H9 (cell line): ENCODE results near the gene RMI2. TPM values are rescaled to one million over a fixed set of nuclear protein-coding genes. Genes with fewer than 3 reads are reported as not detected.

Source experiments
- DNase-seq: peaks from one replicate; pipeline ENCODE4 v3.0.0-alpha.2; 2017
- H2AFZ ChIP-seq: one replicate; pipeline ENCODE4 v1.6.1; 2013; ENCODE audit warnings: mild to moderate bottlenecking, low read length, control low read depth, moderate library complexity
- H2AK5ac ChIP-seq: 2 replicates; pipeline ENCODE4 v1.6.1; 2013; ENCODE audit warnings: low read length, control low read depth, mixed read lengths; ENCODE audit not compliant: insufficient read length
- H2BK120ac ChIP-seq: one replicate; pipeline ENCODE4 v1.6.1; 2013; ENCODE audit warnings: low read depth, mild to moderate bottlenecking, low read length, control low read depth, inconsistent platforms; ENCODE audit not compliant: poor library complexity, severe bottlenecking
- H2BK12ac ChIP-seq: 2 replicates; pipeline ENCODE4 v1.6.1; 2013; ENCODE audit warnings: low read length, control low read depth, mixed read lengths, low read depth; ENCODE audit not compliant: insufficient read length
- H2BK15ac ChIP-seq: 2 replicates; pipeline ENCODE4 v1.6.1; 2013; ENCODE audit warnings: low read depth, low read length, control low read depth
- H2BK20ac ChIP-seq: one replicate; pipeline ENCODE4 v1.6.1; 2013; ENCODE audit warnings: low read depth, mild to moderate bottlenecking, low read length, control low read depth, inconsistent platforms; ENCODE audit not compliant: poor library complexity, severe bottlenecking
- H2BK5ac ChIP-seq: 2 replicates; pipeline ENCODE4 v1.6.1; 2013; ENCODE audit warnings: low read length, control low read depth, mixed read lengths; ENCODE audit not compliant: insufficient read length
- H3K14ac ChIP-seq: 2 replicates; pipeline ENCODE4 v1.6.1; 2013; ENCODE audit warnings: low read length, control low read depth; ENCODE audit not compliant: insufficient read depth
- H3K18ac ChIP-seq: 2 replicates; pipeline ENCODE4 v1.6.1; 2013; ENCODE audit warnings: low read depth, mild to moderate bottlenecking, mixed read lengths, low read length, control low read depth; ENCODE audit not compliant: insufficient read length
- H3K23ac ChIP-seq: 2 replicates; pipeline ENCODE4 v1.6.1; 2013; ENCODE audit warnings: low read length, control low read depth, mixed read lengths, low read depth; ENCODE audit not compliant: insufficient read length
- H3K23me2 ChIP-seq: 2 replicates; pipeline ENCODE4 v1.6.1; 2013; ENCODE audit warnings: low read depth, mild to moderate bottlenecking, mixed read lengths, low read length, control low read depth; ENCODE audit not compliant: insufficient read length, poor library complexity, severe bottlenecking
- H3K27ac ChIP-seq: 2 replicates; pipeline ENCODE4 v1.5.1; 2013; ENCODE audit warnings: low read length, control low read depth, mixed read lengths, low read depth; ENCODE audit not compliant: insufficient read length
- H3K27me3 ChIP-seq: 2 replicates; pipeline ENCODE4 v1.6.1; 2013; ENCODE audit warnings: low read length, control low read depth, inconsistent platforms; ENCODE audit not compliant: insufficient read depth
- H3K4ac ChIP-seq: 2 replicates; pipeline ENCODE4 v1.6.1; 2013; ENCODE audit warnings: low read depth, mild to moderate bottlenecking, control low read depth, inconsistent platforms, low read length, moderate library complexity
- H3K4me1 ChIP-seq: 2 replicates; pipeline ENCODE4 v1.6.1; 2013; ENCODE audit warnings: low read length, control low read depth, inconsistent platforms; ENCODE audit not compliant: insufficient read depth
- H3K4me2 ChIP-seq: 2 replicates; pipeline ENCODE4 v1.6.1; 2013; ENCODE audit warnings: low read length, control low read depth, mixed read lengths; ENCODE audit not compliant: insufficient read length, insufficient read depth
- H3K56ac ChIP-seq: 2 replicates; pipeline ENCODE4 v1.6.1; 2013; ENCODE audit warnings: low read depth, mild to moderate bottlenecking, mixed read lengths, low read length, control low read depth; ENCODE audit not compliant: insufficient read length
- H3K79me1 ChIP-seq: 2 replicates; pipeline ENCODE4 v1.6.1; 2013; ENCODE audit warnings: low read depth, mild to moderate bottlenecking, moderate library complexity, low read length, control low read depth, inconsistent platforms; ENCODE audit not compliant: insufficient read depth, poor library complexity, severe bottlenecking
- H3K79me2 ChIP-seq: 2 replicates; pipeline ENCODE4 v1.6.1; 2013; ENCODE audit warnings: low read length, control low read depth, inconsistent platforms; ENCODE audit not compliant: insufficient read depth
- H3K9ac ChIP-seq: 2 replicates; pipeline ENCODE4 v1.6.1; 2013; ENCODE audit warnings: low read length, control low read depth, mixed read lengths; ENCODE audit not compliant: insufficient read length; ENCODE audit errors: extremely low read depth
- H3K9me3 ChIP-seq: one replicate; pipeline ENCODE4 v1.6.1; 2013; ENCODE audit warnings: low read depth, low read length, inconsistent platforms; ENCODE audit not compliant: control insufficient read depth
- H3T11ph ChIP-seq: one replicate; pipeline ENCODE4 v1.6.1; 2013; ENCODE audit warnings: mild to moderate bottlenecking, low read length, control low read depth, inconsistent platforms
- H4K20me1 ChIP-seq: one replicate; pipeline ENCODE4 v1.6.1; 2013; ENCODE audit not compliant: control insufficient read depth, insufficient read length, insufficient read depth
- H4K5ac ChIP-seq: 2 replicates; pipeline ENCODE4 v1.6.1; 2013; ENCODE audit warnings: low read depth, mild to moderate bottlenecking, mixed read lengths, low read length, control low read depth; ENCODE audit not compliant: insufficient read length
- H4K8ac ChIP-seq: replicated peaks from 2 replicates; pipeline ENCODE4 v1.6.1; 2013; ENCODE audit warnings: low read length, control low read depth, mixed read lengths, low read depth; ENCODE audit not compliant: insufficient read length
- H4K91ac ChIP-seq: 2 replicates; pipeline ENCODE4 v1.6.1; 2013; ENCODE audit warnings: low read depth, mild to moderate bottlenecking, moderate library complexity, mixed read lengths, low read length, control low read depth; ENCODE audit not compliant: insufficient read length
- H3K27ac Mint-ChIP-seq, 3 experiments: 2 replicates in 2 of 3; 3 replicates in 1 of 3; pipeline ENCODE4 v1.8.0; 2020 to 2021; ENCODE audit warnings: mixed read lengths in 3 of 3, mild to moderate bottlenecking in 1 of 3, moderate library complexity in 1 of 3
- H3K27me3 Mint-ChIP-seq: 2 replicates; pipeline ENCODE4 v1.8.0; 2021; ENCODE audit warnings: low read depth, mild to moderate bottlenecking, moderate library complexity, mixed read lengths
- H3K36me3 Mint-ChIP-seq, 3 experiments: 2 replicates in 2 of 3; 3 replicates in 1 of 3; pipeline ENCODE4 v1.8.0; 2020 to 2021; ENCODE audit warnings: low read depth in 3 of 3, mixed read lengths in 3 of 3; ENCODE audit not compliant: insufficient read depth in 1 of 3
- H3K4me1 Mint-ChIP-seq, 2 experiments: 2 replicates each; pipeline ENCODE4 v1.8.0; 2020; ENCODE audit warnings: mixed read lengths in 2 of 2
- H3K4me3 Mint-ChIP-seq, 2 experiments: 2 replicates in 1 of 2; 3 replicates in 1 of 2; pipeline ENCODE4 v1.8.0; 2020 to 2021; ENCODE audit warnings: mild to moderate bottlenecking in 2 of 2, mixed read lengths in 2 of 2, moderate library complexity in 1 of 2
- H3K9me3 Mint-ChIP-seq, 2 experiments: 2 replicates in 1 of 2; 3 replicates in 1 of 2; pipeline ENCODE4 v1.8.0; 2020; ENCODE audit warnings: mild to moderate bottlenecking in 2 of 2, mixed read lengths in 2 of 2, moderate library complexity in 1 of 2
- WGBS: extraction: QIAGEN DNeasy Blood & Tissue Kit; methylation state at CpG from one replicate; pipeline ENCODE4 v1.1.7; 2013; ENCODE audit warnings: missing lambda C conversion rate, low lambda C conversion rate, mixed read lengths; ENCODE audit not compliant: insufficient read length; ENCODE audit errors: extremely low coverage; 5-methylcytosine and 5-hydroxymethylcytosine counted together
- total RNA-seq: library from RNA; stranded (reverse); gene quantifications from 2 replicates; pipeline ENCODE4 v1.2.1, GENCODE V29; 2021
- TF ChIP-seq, protein P1 (sequence below): fragments of 200-600 bp; sonication (generic); conservative IDR thresholded peaks from 3 replicates; pipeline ENCODE4 v1.8.0; 2021; ENCODE audit warnings: antibody characterized with exemption, mild to moderate bottlenecking

The RMI2 gene
- total RNA-seq, 1 experiment from 2014 or later, result 57.6 TPM

DNA sequence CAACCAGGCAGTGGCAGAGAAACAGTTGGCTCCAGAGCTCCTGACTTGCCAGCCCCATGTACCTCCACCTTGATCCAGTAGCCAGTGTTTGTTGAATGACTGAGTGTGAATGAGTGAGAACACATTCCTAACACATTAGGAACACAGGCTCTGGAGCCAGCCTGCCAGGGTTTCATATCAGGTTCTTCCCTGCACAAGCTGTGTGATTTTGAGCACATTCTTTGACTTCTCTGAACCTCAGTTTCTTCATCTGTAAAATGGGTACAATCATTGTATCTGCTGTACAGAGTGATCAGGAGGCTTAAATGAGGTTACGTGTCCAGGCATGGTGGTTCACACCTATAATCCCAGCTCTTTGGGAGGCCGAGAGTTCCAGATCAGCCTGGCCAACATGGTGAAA lies 13.3 kb upstream of the RMI2 start:
- no peak for DNase-seq
- H4K91ac ChIP-seq, result no peak overlapping the region
- TF ChIP-seq, protein P1, sequence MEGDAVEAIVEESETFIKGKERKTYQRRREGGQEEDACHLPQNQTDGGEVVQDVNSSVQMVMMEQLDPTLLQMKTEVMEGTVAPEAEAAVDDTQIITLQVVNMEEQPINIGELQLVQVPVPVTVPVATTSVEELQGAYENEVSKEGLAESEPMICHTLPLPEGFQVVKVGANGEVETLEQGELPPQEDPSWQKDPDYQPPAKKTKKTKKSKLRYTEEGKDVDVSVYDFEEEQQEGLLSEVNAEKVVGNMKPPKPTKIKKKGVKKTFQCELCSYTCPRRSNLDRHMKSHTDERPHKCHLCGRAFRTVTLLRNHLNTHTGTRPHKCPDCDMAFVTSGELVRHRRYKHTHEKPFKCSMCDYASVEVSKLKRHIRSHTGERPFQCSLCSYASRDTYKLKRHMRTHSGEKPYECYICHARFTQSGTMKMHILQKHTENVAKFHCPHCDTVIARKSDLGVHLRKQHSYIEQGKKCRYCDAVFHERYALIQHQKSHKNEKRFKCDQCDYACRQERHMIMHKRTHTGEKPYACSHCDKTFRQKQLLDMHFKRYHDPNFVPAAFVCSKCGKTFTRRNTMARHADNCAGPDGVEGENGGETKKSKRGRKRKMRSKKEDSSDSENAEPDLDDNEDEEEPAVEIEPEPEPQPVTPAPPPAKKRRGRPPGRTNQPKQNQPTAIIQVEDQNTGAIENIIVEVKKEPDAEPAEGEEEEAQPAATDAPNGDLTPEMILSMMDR, result no peak
- no peaks in the 10 kb centered on the region for H3K79me1 ChIP-seq
- no peak overlapping the region for H2BK20ac ChIP-seq
- no peak overlapping the region for H2BK120ac ChIP-seq
- Mint-ChIP-seq H3K4me1 (peaks cover 33 to 38% of the 10 kb centered on the region in 2 experiments), H3K9me3 (peaks cover 17 to 18% of the 10 kb centered on the region in 2 experiments), H3K36me3 (peaks cover 13 to 16% (median 14%) of the 10 kb centered on the region in 3 experiments), H3K27ac (no peak overlapping the region; a peak in 1 of 7 replicates), H3K4me3 (no peak overlapping the region), H3K27me3 (no peaks in the 10 kb centered on the region)
- H2BK15ac ChIP-seq, result no peak overlapping the region
- no peak overlapping the region for H2AK5ac ChIP-seq
- H4K5ac ChIP-seq, result no peak overlapping the region
- no peak overlapping the region for H4K8ac ChIP-seq
- no peaks in the 10 kb centered on the region for H4K20me1 ChIP-seq
- H3T11ph ChIP-seq, result no peak overlapping the region
- H3K23ac ChIP-seq, result no peak overlapping the region
- no peaks in the 10 kb centered on the region for H3K9me3 ChIP-seq
- no peaks in the 10 kb centered on the region for H3K79me2 ChIP-seq
- H3K27me3 ChIP-seq, result no peaks in the 10 kb centered on the region
- peaks cover 4% of the 10 kb centered on the region for H3K23me2 ChIP-seq
- H3K4ac ChIP-seq, result no peak overlapping the region
- no peak overlapping the region for H2AFZ ChIP-seq
- H3K9ac ChIP-seq, result no peak overlapping the region
- H3K4me1 ChIP-seq, result peaks cover 7% of the 10 kb centered on the region; the same call in 1 of the 2 replicates
- H3K56ac ChIP-seq, result no peak overlapping the region
- H3K4me2 ChIP-seq, result no peak overlapping the region
- no peak overlapping the region for H2BK12ac ChIP-seq
- no CpG with 5 or more reads among the region's 2 CpGs for WGBS
- no peak overlapping the region for H3K27ac ChIP-seq
- no peak overlapping the region for H3K14ac ChIP-seq
- no peak overlapping the region for H2BK5ac ChIP-seq
- no peak overlapping the region for H3K18ac ChIP-seq
